Breast epithelium (tissue), 4 donors: ENCODE results near the gene EIPR1. TPM values are rescaled to one million over a fixed set of nuclear protein-coding genes. Genes with fewer than 3 reads are reported as not detected.
"Not testable (repeated sequence)": the region's sequence is repeated elsewhere in the genome, so short reads cannot be mapped to it uniquely, and the experiment has no call there.

Source experiments
- DNase-seq, 2 donors: peaks; one replicate each; pipeline ENCODE4 v3.0.0-alpha.2; 2019; ENCODE audit warnings: low spot score in 2 of 2
- H3K27ac ChIP-seq, 2 donors: fragments of 200-600 bp; sonication (generic) in 1 of 2; one replicate each; pipeline ENCODE4 v1.5.1; 2016 to 2019; ENCODE audit warnings: mild to moderate bottlenecking in 1 of 2
- H3K27me3 ChIP-seq, 2 donors: fragments of 200-600 bp; sonication (generic) in 1 of 2; one replicate each; pipeline versions ENCODE4 v1.5.1 to v1.6.0; 2017 to 2019; ENCODE audit warnings: control low read depth in 1 of 2, mild to moderate bottlenecking in 1 of 2
- H3K36me3 ChIP-seq: fragments of 200-600 bp; one replicate; pipeline ENCODE4 v1.5.1; 2019
- H3K4me1 ChIP-seq, 2 donors: fragments of 200-600 bp; sonication (generic); one replicate each; pipeline ENCODE4 v1.5.1; 2016 to 2019; ENCODE audit warnings: control low read depth in 1 of 2
- H3K4me3 ChIP-seq, 3 donors: fragments of 200-600 bp; sonication (generic); 1 replicate in 2 of 3; 2 replicates in 1 of 3; pipeline ENCODE4 v1.5.1; 2016 to 2019; ENCODE audit warnings: mild to moderate bottlenecking in 3 of 3, moderate library complexity in 2 of 3
- H3K9me3 ChIP-seq, 2 donors: fragments of 200-600 bp; sonication (generic) in 1 of 2; one replicate each; pipeline ENCODE4 v1.5.1; 2016 to 2019; ENCODE audit warnings: control low read depth in 1 of 2
- CTCF ChIP-seq, 3 donors: fragments of 450-650 bp; IDR thresholded peaks; one replicate each; pipeline ENCODE4 v1.5.1; 2016 to 2017; ENCODE audit warnings: antibody characterized with exemption in 3 of 3, mild to moderate bottlenecking in 3 of 3, moderate library complexity in 3 of 3
- POLR2A ChIP-seq: fragments of 450-650 bp; IDR thresholded peaks from one replicate; pipeline ENCODE4 v1.6.1; 2016; ENCODE audit warnings: antibody characterized with exemption, mild to moderate bottlenecking, moderate library complexity
- POLR2AphosphoS5 ChIP-seq, 3 donors: sonication (generic); formaldehyde crosslinking; IDR thresholded peaks; one replicate each; pipeline ENCODE4 v1.6.1; 2017; ENCODE audit warnings: antibody characterized with exemption in 3 of 3
- intact Hi-C: fragments of 100-400 bp; cut with DNase I; formaldehyde crosslinking; loops from one replicate; pipeline ENCODE4 v1.15.1; 2023; ENCODE audit warnings: low total_unique reads
- total RNA-seq, 3 donors: library from RNA; depleted of rRNA; stranded (reverse); fragments of >200 nt; gene quantifications; one replicate each; pipeline ENCODE4 v1.1.0, GENCODE V29; 2016

Gene EIPR1
- total RNA-seq, 3 donors from 2014 or later: 12.8 to 31.0 (median 23.3) TPM

- TF ChIP-seq CTCF (IDR thresholded peaks at IDR 0.05) (no peak), POLR2AphosphoS5 (IDR thresholded peaks at IDR 0.05) (no peak), POLR2A (no peak)
- Histone ChIP-seq H3K9me3 (no peaks in the 10 kb centered on the region), H3K4me3 (peak overlapping the region; percentile 65 to 87 (median 77)), H3K4me1 (peaks cover 0 to 14% of the 10 kb centered on the region in 2 donors), H3K27ac (no peak overlapping the region), H3K27me3 (no peaks in the 10 kb centered on the region), H3K36me3 (no peaks in the 10 kb centered on the region)
- intact Hi-C loops: no loop called here
- no peak for DNase-seq
These were observed 797 bp downstream of the EIPR1 start for GRCh38 chr2:3376821-3377220.

- H3K4me3 ChIP-seq, H3K36me3 ChIP-seq, intact Hi-C loops, H3K9me3 ChIP-seq, H3K27ac ChIP-seq, H3K27me3 ChIP-seq, DNase-seq, H3K4me1 ChIP-seq: not testable (repeated sequence)
These were observed 8.1 kb downstream of the EIPR1 start for GRCh38 chr2:3369340-3370181.

GRCh38 chr2:3368261-3368722 lies 9.3 kb downstream of the EIPR1 start:
- Histone ChIP-seq H3K36me3 (no peaks in the 10 kb centered on the region), H3K4me3 (no peak overlapping the region), H3K27me3 (no peaks in the 10 kb centered on the region), H3K9me3 (no peaks in the 10 kb centered on the region), H3K27ac (no peak overlapping the region), H3K4me1 (no peaks in the 10 kb centered on the region)
- intact Hi-C loops: no loop called here
- DNase-seq: no peak
- no peak for TF ChIP-seq POLR2AphosphoS5 (IDR thresholded peaks at IDR 0.05)
- no peak for TF ChIP-seq CTCF (IDR thresholded peaks at IDR 0.05)
- no peak for TF ChIP-seq POLR2A

- H3K27me3 ChIP-seq: no peaks in the 10 kb centered on the region
- no peaks in the 10 kb centered on the region for H3K36me3 ChIP-seq
- H3K27ac ChIP-seq: no peak overlapping the region
- no peaks in the 10 kb centered on the region for H3K4me1 ChIP-seq
- no peak for TF ChIP-seq POLR2A
- TF ChIP-seq CTCF (IDR thresholded peaks at IDR 0.05): no peak
- no peak for TF ChIP-seq POLR2AphosphoS5 (IDR thresholded peaks at IDR 0.05)
- no peak for DNase-seq
- H3K9me3 ChIP-seq: no peaks in the 10 kb centered on the region
- no peak overlapping the region for H3K4me3 ChIP-seq
- intact Hi-C loops: no loop called here
These were observed 12.4 kb downstream of the EIPR1 start for GRCh38 chr2:3365219-3365618.

DNA sequence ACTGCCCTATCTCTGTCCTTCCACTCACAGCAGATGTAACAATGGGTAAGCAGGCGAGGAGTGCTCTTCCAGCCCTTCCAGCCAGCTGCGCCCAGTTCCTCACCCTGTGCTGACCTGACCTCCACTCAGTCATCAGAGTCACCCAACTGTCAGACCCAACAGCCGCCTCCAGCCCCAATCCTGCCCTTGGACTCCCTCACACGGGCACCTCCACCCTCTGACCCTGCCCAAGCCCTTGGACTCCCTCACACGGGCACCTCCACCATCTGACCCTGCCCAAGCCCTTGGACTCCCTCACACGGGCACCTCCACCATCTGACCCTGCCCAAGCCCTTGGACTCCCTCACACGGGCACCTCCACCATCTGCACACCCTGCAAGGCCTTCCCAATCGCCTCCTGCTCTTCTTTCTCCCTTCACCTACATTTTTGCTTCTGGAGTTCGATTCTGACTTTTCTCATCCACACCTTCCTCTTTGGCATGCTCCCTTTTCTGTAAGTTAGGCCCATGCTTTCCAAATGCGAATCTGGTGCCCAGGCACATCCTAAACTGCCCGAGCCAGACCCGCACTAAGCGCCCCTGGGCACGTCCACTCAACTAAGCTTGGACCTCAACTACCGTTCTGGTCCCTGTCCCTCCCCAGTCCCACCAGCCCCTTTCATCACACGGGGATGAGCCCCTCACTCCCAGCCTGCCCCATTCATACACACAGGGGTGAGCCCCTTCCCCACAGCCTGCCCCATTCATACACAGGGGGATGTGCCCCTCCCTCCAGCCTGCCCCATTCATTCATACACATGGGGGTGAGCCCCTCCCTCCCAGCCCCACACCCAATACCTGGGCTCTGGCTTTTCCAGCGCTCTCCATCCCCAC lies 15.9 kb downstream of the EIPR1 start:
- H3K9me3 ChIP-seq: no peaks in the 10 kb centered on the region
- no peaks in the 10 kb centered on the region for H3K4me1 ChIP-seq
- no peak overlapping the region for H3K4me3 ChIP-seq
- H3K27me3 ChIP-seq: no peaks in the 10 kb centered on the region
- TF ChIP-seq POLR2AphosphoS5 (IDR thresholded peaks at IDR 0.05): no peak
- no peak for TF ChIP-seq CTCF (IDR thresholded peaks at IDR 0.05)
- TF ChIP-seq POLR2A: no peak
- H3K36me3 ChIP-seq: no peaks in the 10 kb centered on the region
- no peak overlapping the region for H3K27ac ChIP-seq
- DNase-seq: no peak
- intact Hi-C loops: no loop called here
